Prostate gland (tissue), 2 donors: Measurements from ENCODE around the gene SLC35F5. TPM values are rescaled to one million over a fixed set of nuclear protein-coding genes. Genes with fewer than 3 reads are reported as not detected.

Experiments used
- DNase-seq: peaks from one replicate; pipeline ENCODE4 v3.0.0-alpha.2; 2019; ENCODE audit warnings: low spot score
- H3K27ac ChIP-seq, 2 donors: fragments of 200-600 bp; sonication (generic); 2 replicates each; pipeline ENCODE4 v1.5.1; 2017 to 2019
- H3K27me3 ChIP-seq: fragments of 200-600 bp; sonication (generic); replicated peaks from 2 replicates; pipeline ENCODE4 v1.5.1; 2019; ENCODE audit not compliant: insufficient read depth
- H3K36me3 ChIP-seq, 2 donors: fragments of 200-600 bp; sonication (generic); 1 replicate in 1 of 2; 2 replicates in 1 of 2; pipeline versions ENCODE4 v1.5.1 to v1.8.1; 2017 to 2019
- H3K4me1 ChIP-seq: fragments of 200-600 bp; sonication (generic); replicated peaks from 2 replicates; pipeline ENCODE4 v1.5.1; 2019
- H3K4me3 ChIP-seq, 2 donors: fragments of 200-600 bp; sonication (generic); 2 replicates each; pipeline ENCODE4 v1.5.1; 2017 to 2019
- H3K9me3 ChIP-seq: fragments of 200-600 bp; sonication (generic); 2 replicates; pipeline ENCODE4 v1.5.1; 2017
- POLR2A ChIP-seq: fragments of 450-650 bp; IDR thresholded peaks from one replicate; pipeline ENCODE4 v1.6.1; 2016; ENCODE audit warnings: antibody characterized with exemption, mild to moderate bottlenecking
- POLR2AphosphoS5 ChIP-seq: sonication (generic); formaldehyde crosslinking; IDR thresholded peaks from one replicate; pipeline ENCODE4 v1.6.1; 2017; ENCODE audit warnings: antibody characterized with exemption
- WGBS: methylation state at CpG from one replicate; pipeline ENCODE4 v1.1.5; 2018; 5-methylcytosine and 5-hydroxymethylcytosine counted together
- intact Hi-C: fragments of 100-400 bp; cut with DNase I; formaldehyde crosslinking; loops from one replicate; pipeline ENCODE4 v1.14.2; 2022
- total RNA-seq, 2 donors: library from RNA; depleted of rRNA; stranded (reverse); fragments of >200 nt; gene quantifications; one replicate each; pipeline ENCODE4 v1.1.0, GENCODE V29; 2016
- TF ChIP-seq, protein P1 (sequence below), 4 experiments: fragments of 200-600 bp in 2 of 4; fragments of 450-650 bp in 2 of 4; sonication (generic) in 2 of 4; IDR thresholded peaks; 1 replicate in 3 of 4; 2 replicates in 1 of 4; pipeline ENCODE4 v1.5.1; 2016 to 2019; ENCODE audit warnings: antibody characterized with exemption in 4 of 4, mild to moderate bottlenecking in 2 of 4, moderate library complexity in 2 of 4

The SLC35F5 gene
- total RNA-seq, 2 donors from 2014 or later: 69.7 to 88.6 TPM

DNA sequence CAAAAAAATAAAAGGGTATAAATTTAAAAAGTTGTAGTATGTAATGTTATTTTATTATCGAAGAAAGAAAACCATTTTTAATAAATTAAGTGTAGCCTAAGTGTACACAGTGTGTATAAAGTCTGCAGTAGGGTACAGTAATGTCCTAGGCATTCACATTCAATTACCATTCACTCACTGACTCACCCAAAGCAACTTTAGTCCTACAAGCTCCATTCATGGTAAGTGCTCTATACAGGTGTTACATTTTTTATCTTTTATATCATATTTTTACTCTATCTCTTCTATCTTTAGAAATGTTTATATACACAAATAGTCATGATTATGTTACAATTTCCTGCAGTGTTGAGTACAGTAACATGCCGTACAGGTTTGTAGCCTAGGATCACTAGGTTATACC, 69.9 kb downstream of the SLC35F5 start:
- intact Hi-C loops: no loop called here
- H3K27ac ChIP-seq: no peak overlapping the region
- WGBS: 81% methylated on average over 2 of the region's 2 CpGs
- H3K36me3 ChIP-seq: no peaks in the 10 kb centered on the region
- no peaks in the 10 kb centered on the region for H3K27me3 ChIP-seq
- no peaks in the 10 kb centered on the region for H3K4me1 ChIP-seq
- H3K9me3 ChIP-seq: no peaks in the 10 kb centered on the region
- H3K4me3 ChIP-seq: no peak overlapping the region
- DNase-seq: no peak
- TF ChIP-seq POLR2AphosphoS5 (no peak), POLR2A (no peak)
- TF ChIP-seq, protein P1, sequence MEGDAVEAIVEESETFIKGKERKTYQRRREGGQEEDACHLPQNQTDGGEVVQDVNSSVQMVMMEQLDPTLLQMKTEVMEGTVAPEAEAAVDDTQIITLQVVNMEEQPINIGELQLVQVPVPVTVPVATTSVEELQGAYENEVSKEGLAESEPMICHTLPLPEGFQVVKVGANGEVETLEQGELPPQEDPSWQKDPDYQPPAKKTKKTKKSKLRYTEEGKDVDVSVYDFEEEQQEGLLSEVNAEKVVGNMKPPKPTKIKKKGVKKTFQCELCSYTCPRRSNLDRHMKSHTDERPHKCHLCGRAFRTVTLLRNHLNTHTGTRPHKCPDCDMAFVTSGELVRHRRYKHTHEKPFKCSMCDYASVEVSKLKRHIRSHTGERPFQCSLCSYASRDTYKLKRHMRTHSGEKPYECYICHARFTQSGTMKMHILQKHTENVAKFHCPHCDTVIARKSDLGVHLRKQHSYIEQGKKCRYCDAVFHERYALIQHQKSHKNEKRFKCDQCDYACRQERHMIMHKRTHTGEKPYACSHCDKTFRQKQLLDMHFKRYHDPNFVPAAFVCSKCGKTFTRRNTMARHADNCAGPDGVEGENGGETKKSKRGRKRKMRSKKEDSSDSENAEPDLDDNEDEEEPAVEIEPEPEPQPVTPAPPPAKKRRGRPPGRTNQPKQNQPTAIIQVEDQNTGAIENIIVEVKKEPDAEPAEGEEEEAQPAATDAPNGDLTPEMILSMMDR (IDR thresholded peaks at IDR 0.05): no peak

DNA sequence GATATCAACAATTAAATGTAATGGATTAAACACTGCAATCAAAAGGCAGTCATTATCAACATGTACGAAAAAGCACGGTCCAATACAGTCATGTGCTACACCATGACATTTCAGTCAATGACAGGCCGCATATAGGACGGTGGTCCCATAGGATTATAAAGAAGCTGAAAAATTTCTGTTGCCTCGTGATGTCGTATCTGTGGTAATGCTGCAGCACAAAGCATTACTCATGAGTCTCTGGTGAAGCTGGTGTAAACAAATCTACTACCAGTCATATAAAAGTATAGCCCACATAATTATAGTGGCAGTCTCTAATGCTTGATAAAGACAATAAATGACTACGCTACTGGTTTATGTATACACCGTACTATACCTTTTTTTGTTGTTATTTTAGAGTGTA, 71.0 kb downstream of the SLC35F5 start:
- Histone ChIP-seq H3K36me3 (no peaks in the 10 kb centered on the region), H3K27me3 (no peaks in the 10 kb centered on the region), H3K9me3 (no peaks in the 10 kb centered on the region), H3K27ac (no peak overlapping the region), H3K4me1 (no peaks in the 10 kb centered on the region), H3K4me3 (no peak overlapping the region)
- intact Hi-C loops: no loop called here
- 91% methylated on average over 8 of the region's 8 CpGs for WGBS
- no peak for DNase-seq
- TF ChIP-seq POLR2A: no peak
- TF ChIP-seq, protein P1 (IDR thresholded peaks at IDR 0.05): no peak
- TF ChIP-seq POLR2AphosphoS5: no peak

DNA sequence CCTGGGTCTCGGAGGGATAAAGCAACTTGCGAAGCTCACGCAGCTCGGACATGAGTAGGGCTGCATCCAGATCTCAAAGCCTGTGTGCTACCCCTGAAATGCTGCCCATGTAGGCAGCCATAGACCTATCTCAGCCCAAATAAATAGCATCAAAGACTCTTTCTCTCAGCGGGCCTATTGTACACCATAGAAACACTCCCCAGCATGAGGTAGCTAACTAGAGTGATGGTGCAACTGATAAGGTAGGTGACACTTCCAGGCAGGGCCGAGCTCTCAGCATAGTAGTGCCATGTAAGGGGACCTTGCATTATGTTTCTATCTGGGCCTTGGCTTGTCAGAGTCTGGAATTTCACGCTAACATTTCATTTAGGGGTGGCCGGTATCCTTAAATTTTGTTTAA, 77.0 kb downstream of the SLC35F5 start:
- H3K27ac ChIP-seq: no peak overlapping the region
- WGBS: 76% methylated on average over 8 of the region's 8 CpGs
- TF ChIP-seq POLR2A: no peak
- TF ChIP-seq, protein P1 (IDR thresholded peaks at IDR 0.05): no peak
- no peak for TF ChIP-seq POLR2AphosphoS5
- H3K4me3 ChIP-seq: no peak overlapping the region
- intact Hi-C loops: no loop called here
- no peaks in the 10 kb centered on the region for H3K27me3 ChIP-seq
- no peaks in the 10 kb centered on the region for H3K9me3 ChIP-seq
- no peak for DNase-seq
- H3K4me1 ChIP-seq: no peaks in the 10 kb centered on the region
- H3K36me3 ChIP-seq: no peaks in the 10 kb centered on the region

DNA sequence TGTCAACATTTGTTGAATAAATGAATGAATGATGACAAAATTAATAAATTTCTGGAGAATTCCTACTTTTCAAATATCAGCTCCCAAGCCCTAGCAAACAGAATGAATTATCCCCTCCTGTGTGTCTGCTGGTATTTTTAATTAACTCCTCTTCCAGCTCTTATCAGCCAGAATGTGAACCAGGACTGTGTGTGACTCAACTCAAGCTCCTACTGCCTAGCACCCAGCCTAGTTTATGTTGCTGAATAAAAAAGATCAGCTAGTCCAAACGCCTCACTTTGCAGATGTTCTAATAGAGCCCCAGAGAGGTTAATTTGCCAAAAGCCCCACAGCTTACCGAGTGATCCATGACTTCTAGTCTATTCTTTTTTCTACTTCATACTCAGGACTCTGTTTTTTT, 79.1 kb downstream of the SLC35F5 start:
- Histone ChIP-seq H3K36me3 (no peaks in the 10 kb centered on the region), H3K4me1 (no peaks in the 10 kb centered on the region), H3K27me3 (no peaks in the 10 kb centered on the region), H3K4me3 (no peak overlapping the region), H3K27ac (no peak overlapping the region), H3K9me3 (no peaks in the 10 kb centered on the region)
- WGBS: 85% methylated on average over 2 of the region's 2 CpGs
- TF ChIP-seq POLR2A (no peak), POLR2AphosphoS5 (no peak)
- TF ChIP-seq, protein P1 (IDR thresholded peaks at IDR 0.05): no peak
- no peak for DNase-seq
- intact Hi-C loops: no loop called here

DNA sequence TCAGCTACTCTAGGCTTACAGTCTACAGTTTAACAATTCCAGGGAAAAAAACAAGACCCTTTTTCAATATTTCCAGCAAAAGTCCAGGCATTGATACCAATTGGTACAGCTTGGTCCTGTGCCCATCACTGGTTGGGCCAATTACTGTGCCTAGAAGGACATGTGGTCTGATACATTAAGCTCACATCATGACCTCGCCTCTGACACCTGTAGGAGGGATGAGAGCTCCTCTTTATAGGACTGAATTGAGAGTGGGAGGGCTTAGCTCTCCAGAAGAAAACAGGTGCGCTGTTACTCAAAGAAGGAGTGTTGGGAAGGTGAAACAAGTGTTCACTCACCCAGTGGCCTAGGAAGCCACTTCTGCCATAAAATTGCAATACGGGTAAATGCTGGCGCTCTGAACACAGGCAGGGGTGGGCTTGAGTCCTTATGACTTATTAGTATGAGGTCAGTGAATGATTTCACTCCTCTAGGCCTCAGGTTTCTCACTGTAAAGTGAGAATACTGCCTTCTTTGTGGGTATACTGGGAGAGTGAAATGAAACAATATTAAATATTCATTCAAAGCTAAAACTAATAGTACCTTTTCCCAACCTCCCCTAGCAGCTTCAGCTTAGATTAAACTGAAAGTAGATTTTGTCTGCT, 79.7 kb downstream of the SLC35F5 start:
- no peak for DNase-seq
- Histone ChIP-seq H3K4me1 (no peaks in the 10 kb centered on the region), H3K27ac (no peak overlapping the region), H3K27me3 (no peaks in the 10 kb centered on the region), H3K9me3 (no peaks in the 10 kb centered on the region), H3K36me3 (no peaks in the 10 kb centered on the region), H3K4me3 (no peak overlapping the region)
- 85% methylated on average over 4 of the region's 4 CpGs for WGBS
- intact Hi-C loops: no loop called here
- no peak for TF ChIP-seq POLR2AphosphoS5
- TF ChIP-seq, protein P1 (IDR thresholded peaks at IDR 0.05): no peak
- TF ChIP-seq POLR2A: no peak
